ENCODE results near the gene PUM2.

- TF ChIP-seq CTCF (IDR thresholded peaks at IDR 0.05) (no peak), EP300 (IDR thresholded peaks at IDR 0.05) (no peak), POLR2AphosphoS5 (IDR thresholded peaks at IDR 0.05) (no peak), POLR2A (IDR thresholded peaks at IDR 0.05) (no peak)
Observed at GRCh38 chr2:20396356-20397000, 45.8 kb upstream of the PUM2 start.
